T follicular helper cell (primary cell): ENCODE measurements around the gene CALR3.

Experiments used
- DNase-seq: peaks from one replicate; pipeline ENCODE4 v3.0.0-alpha.2; 2020; ENCODE audit warnings: low read depth

The CALR3 gene

GRCh38 chr19:16429066-16429758 is 66.8 kb downstream of the CALR3 start:
- DNase-seq = no peak
